B cell (primary cell): Measurements from ENCODE around the gene YPEL3. TPM values are rescaled to one million over a fixed set of nuclear protein-coding genes. Genes with fewer than 3 reads are reported as not detected.

ENCODE experiments used
- ATAC-seq: fragments of 200-7000 bp; cut with Tn5 transposase; one replicate; pipeline ENCODE4 v1.10.0; 2021; ENCODE audit warnings: low read depth, mild to moderate bottlenecking, moderate number of reproducible peaks, moderate library complexity
- CTCF ChIA-PET: fragments of 350-600 bp; sonication (Branson Sonifier 250); formaldehyde crosslinking; loops from one replicate; lab custom pipeline; 2021; ENCODE audit warnings: antibody characterized with exemption, inconsistent platforms; lab: Charles Lee
- POLR2A ChIA-PET: fragments of 350-600 bp; sonication (Branson Sonifier 250); formaldehyde crosslinking; loops from one replicate; lab custom pipeline; 2021; ENCODE audit warnings: antibody characterized with exemption; lab: Charles Lee
- DNase-seq: peaks from one replicate; pipeline ENCODE4 v3.0.0; 2013
- H2AFZ ChIP-seq: 2 replicates; pipeline ENCODE4 v1.6.1; 2012; ENCODE audit warnings: mild to moderate bottlenecking, low read depth, low read length; ENCODE audit not compliant: insufficient read depth, poor library complexity, severe bottlenecking
- H3K27ac ChIP-seq, 2 donors: 1 replicate in 1 of 2; 2 replicates in 1 of 2; pipeline ENCODE4 v1.5.1; 2012 to 2013; ENCODE audit warnings: low read length in 2 of 2, mild to moderate bottlenecking in 2 of 2, moderate library complexity in 1 of 2
- H3K27me3 ChIP-seq, 4 experiments: fragments of 200-600 bp in 1 of 4; sonication (generic) in 1 of 4; replicated peaks in 1 of 4; 1 replicate in 2 of 4; 2 replicates in 2 of 4; pipeline versions ENCODE4 v1.6.1 to v1.7.0; 2013 to 2016; ENCODE audit warnings: low read length in 3 of 4, mild to moderate bottlenecking in 2 of 4, mixed read lengths in 1 of 4, moderate library complexity in 1 of 4; ENCODE audit not compliant: insufficient read depth in 4 of 4, control insufficient read depth in 3 of 4; ENCODE audit errors: control extremely low read depth in 1 of 4
- H3K36me3 ChIP-seq, 2 experiments: replicated peaks in 1 of 2; 1 replicate in 1 of 2; 2 replicates in 1 of 2; pipeline versions ENCODE4 v1.6.1 to v1.7.1; 2013; ENCODE audit warnings: low read length in 1 of 2; ENCODE audit not compliant: insufficient read depth in 2 of 2, control insufficient read depth in 1 of 2; ENCODE audit errors: control extremely low read depth in 1 of 2, extremely low read depth in 1 of 2
- H3K4me1 ChIP-seq, 2 donors: fragments of 200-600 bp in 1 of 2; sonication (generic) in 1 of 2; 1 replicate in 1 of 2; 2 replicates in 1 of 2; pipeline versions ENCODE4 v1.5.1 to v1.6.1; 2013 to 2017; ENCODE audit warnings: low read length in 2 of 2; ENCODE audit not compliant: control insufficient read depth in 2 of 2, insufficient read depth in 2 of 2
- H3K4me2 ChIP-seq: replicated peaks from 2 replicates; pipeline ENCODE3; 2012; ENCODE audit warnings: mild to moderate bottlenecking, low read depth, low read length; ENCODE audit not compliant: poor library complexity, severe bottlenecking
- H3K4me3 ChIP-seq, 5 experiments: fragments of 200-600 bp in 1 of 5; sonication (generic) in 1 of 5; 1 replicate in 3 of 5; 2 replicates in 2 of 5; pipeline versions ENCODE4 v1.5.1 to v1.7.0; 2011 to 2016; ENCODE audit warnings: low read length in 4 of 5, mild to moderate bottlenecking in 4 of 5, low read depth in 2 of 5, control low read depth in 1 of 5, moderate library complexity in 1 of 5; ENCODE audit not compliant: insufficient read depth in 1 of 5; ENCODE audit errors: control extremely low read depth in 1 of 5, extremely low read depth in 1 of 5
- H3K79me2 ChIP-seq: fragments of 200-600 bp; sonication (generic); one replicate; pipeline ENCODE4 v1.6.0; 2016; ENCODE audit warnings: low read length; ENCODE audit not compliant: control insufficient read depth, insufficient read depth
- H3K9ac ChIP-seq: fragments of 200-600 bp; sonication (generic); 2 replicates; pipeline ENCODE4 v1.6.1; 2017; ENCODE audit warnings: mild to moderate bottlenecking, low read length, moderate library complexity
- H3K9me3 ChIP-seq, 3 donors: one replicate each; pipeline versions ENCODE4 v1.6.1 to v1.7.1; 2013; ENCODE audit warnings: low read length in 2 of 3; ENCODE audit not compliant: control insufficient read depth in 2 of 3, insufficient read depth in 1 of 3; ENCODE audit errors: control extremely low read depth in 1 of 3
- H4K20me1 ChIP-seq: 2 replicates; pipeline ENCODE4 v1.6.0; 2012; ENCODE audit warnings: mild to moderate bottlenecking, low read length; ENCODE audit not compliant: insufficient read depth, control insufficient read depth, poor library complexity, severe bottlenecking
- H3K27ac Mint-ChIP-seq: one replicate; pipeline ENCODE4 v1.8.0; 2021; ENCODE audit warnings: mixed read lengths
- H3K27me3 Mint-ChIP-seq: one replicate; pipeline ENCODE4 v1.8.0; 2021; ENCODE audit warnings: mixed read lengths
- H3K4me1 Mint-ChIP-seq: one replicate; pipeline ENCODE4 v1.8.0; 2021; ENCODE audit warnings: mixed read lengths
- H3K4me3 Mint-ChIP-seq: one replicate; pipeline ENCODE4 v1.8.0; 2021; ENCODE audit warnings: mixed read lengths
- H3K9me3 Mint-ChIP-seq: one replicate; pipeline ENCODE4 v1.8.0; 2022; ENCODE audit warnings: mixed read lengths; ENCODE audit not compliant: insufficient read depth
- CTCF ChIP-seq: fragments of 200-600 bp; IDR thresholded peaks from one replicate; pipeline ENCODE4 v1.8.0; 2022; ENCODE audit warnings: antibody characterized with exemption, mild to moderate bottlenecking
- EZH2 ChIP-seq: IDR thresholded peaks from 2 replicates; pipeline ENCODE4 v1.6.1; 2012; ENCODE audit warnings: borderline replicate concordance, low read depth, mild to moderate bottlenecking, moderate library complexity, low read length; ENCODE audit not compliant: insufficient read depth, poor library complexity, severe bottlenecking
- WGBS: methylation state at CpG from one replicate; pipeline ENCODE4 v1.1.5; 2013; ENCODE audit warnings: missing lambda C conversion rate; ENCODE audit not compliant: insufficient coverage; 5-methylcytosine and 5-hydroxymethylcytosine counted together
- intact Hi-C: fragments of 100-400 bp; cut with micrococcal nuclease; formaldehyde crosslinking; loops from one replicate; pipeline ENCODE4 v1.10.0; 2022
- polyA plus RNA-seq: library from polyadenylated mRNA; depleted of rRNA; stranded (reverse); fragments of >200 nt; gene quantifications from 2 replicates; pipeline ENCODE4 v1.2.3, GENCODE V29; 2012
- total RNA-seq, 2 donors: library from RNA; stranded (reverse); fragments of 120-200 nt in 1 of 2; gene quantifications; 1 replicate in 1 of 2; 2 replicates in 1 of 2; pipeline versions ENCODE4 v1.2.3 to v1.2.4, GENCODE V29; 2013 to 2022

Gene YPEL3
- total and polyA plus RNA-seq, 2 donors (not counting 1 experiment from before 2014, with no cell fraction given) = 314 to 414 TPM

- CTCF ChIA-PET = interaction anchor here (0.5 to 2.0 kb wide), 7 partner anchors 14 to 564 kb away, joined by 3 to 28 read pairs (median 3); partner anchors contain the start of gene TBX6
- DNase-seq (no peak), ATAC-seq (no peak)
- no peaks in the 10 kb centered on the region for H3K27me3 Mint-ChIP-seq
- intact Hi-C loops = loop anchor here (1.0 to 10.0 kb wide), 10 partner anchors 11 to 630 kb away; partner anchors contain the start of genes FBRS, HIRIP3, MAPK3 and MYL11
- peaks cover 31% of the 10 kb centered on the region for H3K4me1 Mint-ChIP-seq
- Histone ChIP-seq H3K9me3 (no peaks in the 10 kb centered on the region), H4K20me1 (peaks cover 36% of the 10 kb centered on the region), H3K36me3 (peaks cover 9 to 27% of the 10 kb centered on the region in 2 experiments), H3K79me2 (peaks cover 57% of the 10 kb centered on the region), H3K27me3 (no peaks in the 10 kb centered on the region), H3K4me2 (peak overlapping the region; percentile 95), H2AFZ (peak overlapping the region; percentile 96), H3K27ac (peak overlapping the region; percentile 82 to 88), H3K4me3 (peak overlapping the region; percentile 73 to 96 (median 87)), H3K9ac (peak overlapping the region; percentile 73), H3K4me1 (peaks cover 16 to 42% of the 10 kb centered on the region in 2 donors)
- under 1% methylated on average over 23 of the region's 25 CpGs for WGBS
- POLR2A ChIA-PET = interaction anchor here (0.6 to 3.0 kb wide), 12 partner anchors 10 to 1091 kb away, joined by 3 to 61 read pairs (median 5); partner anchors contain the start of genes CORO1A, TBC1D10B, TBX6 and YPEL3
- peak overlapping the region; percentile 100 for H3K4me3 Mint-ChIP-seq
- H3K27ac Mint-ChIP-seq = peak overlapping the region; percentile 99
- no peaks in the 10 kb centered on the region for H3K9me3 Mint-ChIP-seq
- TF ChIP-seq EZH2 = no peak
- no peak for TF ChIP-seq CTCF
These were observed 31.3 kb downstream of the YPEL3 start for GRCh38 chr16:30064729-30065101.
